Ascending aorta (tissue), 2 donors: ENCODE results near the gene ESPN. TPM values are rescaled to one million over a fixed set of nuclear protein-coding genes. Genes with fewer than 3 reads are reported as not detected.

Source experiments
- DNase-seq, 2 donors: peaks; one replicate each; pipeline ENCODE4 v3.0.0-alpha.2; 2019; ENCODE audit warnings: low spot score in 2 of 2
- H3K27ac ChIP-seq, 2 donors: fragments of 200-600 bp; sonication (generic); one replicate each; pipeline ENCODE4 v1.5.1; 2016 to 2017; ENCODE audit warnings: mild to moderate bottlenecking in 1 of 2
- H3K27me3 ChIP-seq: fragments of 200-600 bp; sonication (generic); one replicate; pipeline ENCODE4 v1.5.1; 2017
- H3K36me3 ChIP-seq, 2 donors: fragments of 200-600 bp; sonication (generic); one replicate each; pipeline ENCODE4 v1.5.1; 2016
- H3K4me1 ChIP-seq, 2 donors: fragments of 200-600 bp; sonication (generic); one replicate each; pipeline ENCODE4 v1.5.1; 2016 to 2017; ENCODE audit warnings: mild to moderate bottlenecking in 1 of 2
- H3K4me3 ChIP-seq, 2 donors: fragments of 200-600 bp; sonication (generic); one replicate each; pipeline ENCODE4 v1.5.1; 2016 to 2017; ENCODE audit warnings: mild to moderate bottlenecking in 1 of 2
- H3K9me3 ChIP-seq, 2 donors: fragments of 200-600 bp; sonication (generic); one replicate each; pipeline ENCODE4 v1.5.1; 2016
- CTCF ChIP-seq, 3 experiments: fragments of 200-600 bp in 2 of 3; fragments of 450-650 bp in 1 of 3; sonication (generic) in 2 of 3; IDR thresholded peaks; one replicate each; pipeline ENCODE4 v1.5.1; 2016 to 2019; ENCODE audit warnings: antibody characterized with exemption in 3 of 3, mild to moderate bottlenecking in 1 of 3, moderate library complexity in 1 of 3
- intact Hi-C: fragments of 100-400 bp; cut with DNase I; formaldehyde crosslinking; loops from one replicate; pipeline ENCODE4 v1.15.1; 2023
- total RNA-seq: library from RNA; depleted of rRNA; stranded (reverse); fragments of >200 nt; gene quantifications from one replicate; pipeline ENCODE4 v1.1.0, GENCODE V29; 2016

Gene ESPN
- total RNA-seq, 1 donor from 2014 or later = 2.2 TPM

DNA sequence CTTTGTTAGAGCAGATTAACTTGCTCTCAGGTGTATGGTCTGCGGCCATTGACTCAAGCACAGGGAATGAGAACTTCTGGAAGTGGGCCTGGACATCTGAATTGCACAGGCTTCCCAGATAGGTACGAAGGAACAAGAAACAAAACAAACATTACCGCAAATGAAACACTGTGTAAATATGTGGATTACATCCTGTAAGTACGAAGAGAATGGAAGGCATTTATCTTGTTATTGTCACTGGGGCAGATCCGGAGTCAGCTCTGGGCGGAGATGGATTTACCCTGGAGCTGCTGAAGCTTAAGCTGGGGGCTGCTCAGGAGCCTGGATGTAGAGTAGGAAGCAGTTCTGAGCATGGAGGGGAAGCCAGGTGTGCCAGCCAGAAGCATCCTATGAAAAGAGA is 11.7 kb upstream of the ESPN start:
- no peak overlapping the region for H3K27ac ChIP-seq
- H3K4me1 ChIP-seq = no peaks in the 10 kb centered on the region
- intact Hi-C loops = no loop called here

DNA sequence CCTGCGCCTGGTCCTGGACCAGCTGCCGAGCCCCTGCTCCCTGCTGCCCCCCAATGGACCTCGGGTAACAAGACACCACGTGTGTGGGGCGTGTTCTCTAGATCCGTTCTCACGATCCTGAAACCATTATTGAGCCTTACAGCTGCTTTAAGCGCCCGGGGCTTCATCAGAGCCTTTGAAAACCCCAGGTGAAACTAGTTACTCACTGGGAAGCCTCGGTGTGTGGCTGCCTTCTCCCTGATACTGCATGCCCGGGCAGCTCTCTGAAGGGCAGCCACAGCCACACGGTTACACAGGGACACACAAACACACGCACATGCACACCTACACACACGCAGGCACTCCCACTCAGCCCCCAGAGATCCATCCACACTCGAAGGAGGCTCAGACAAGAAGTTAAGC is 10.1 kb upstream of the ESPN start:
- intact Hi-C loops = no loop called here

More for the DNA sequence above, 11.7 kb upstream of the ESPN start:
- no peak for DNase-seq
- Histone ChIP-seq H3K9me3 (no peaks in the 10 kb centered on the region), H3K27me3 (peaks cover 15% of the 10 kb centered on the region), H3K36me3 (no peaks in the 10 kb centered on the region), H3K4me3 (no peak overlapping the region)
- TF ChIP-seq CTCF (IDR thresholded peaks at IDR 0.05) = no peak

DNA sequence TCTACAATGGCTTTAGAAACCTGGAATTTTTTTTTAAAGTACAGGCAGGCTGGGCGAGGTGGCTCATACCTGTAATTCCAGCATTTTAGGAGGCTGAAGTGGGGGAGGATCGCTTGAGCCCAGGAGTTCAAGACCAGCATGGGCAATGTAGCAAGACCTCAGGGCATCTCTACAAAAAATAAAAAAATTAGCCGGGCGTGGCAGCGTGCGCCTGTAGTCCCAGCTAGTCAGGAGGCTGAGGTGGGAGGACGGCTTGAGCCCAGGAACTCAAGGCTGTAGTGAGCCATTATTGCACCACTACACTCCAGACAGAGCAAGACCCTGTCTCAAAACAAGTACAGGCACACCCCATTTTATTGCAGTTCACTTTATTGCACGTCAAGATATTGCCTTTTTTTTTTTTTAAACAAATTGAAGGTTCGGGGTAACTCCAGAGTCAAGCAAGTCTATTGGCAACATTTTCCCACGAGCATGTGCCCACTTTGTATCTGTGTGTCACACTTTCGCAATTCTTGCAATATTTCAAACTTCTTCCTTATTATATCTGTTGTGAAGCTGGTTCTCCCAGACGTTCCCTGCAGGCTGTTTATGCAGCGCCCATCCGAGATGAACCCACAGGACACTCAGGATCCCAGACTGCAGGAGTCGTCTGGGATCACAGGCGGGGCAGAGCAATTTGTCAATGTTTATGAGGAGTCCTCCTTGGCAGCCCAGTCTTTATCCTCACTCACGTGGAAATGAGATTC is 9.5 kb upstream of the ESPN start:
- Histone ChIP-seq H3K4me3 (no peak overlapping the region), H3K27ac (no peak overlapping the region), H3K4me1 (peaks cover 2 to 3% of the 10 kb centered on the region in 2 donors), H3K9me3 (no peaks in the 10 kb centered on the region), H3K36me3 (no peaks in the 10 kb centered on the region), H3K27me3 (peaks cover 33% of the 10 kb centered on the region)
- no peak for DNase-seq
- TF ChIP-seq CTCF (IDR thresholded peaks at IDR 0.05) = no peak
- intact Hi-C loops = no loop called here

More for the DNA sequence above, 10.1 kb upstream of the ESPN start:
- Histone ChIP-seq H3K9me3 (no peaks in the 10 kb centered on the region), H3K27me3 (peaks cover 27% of the 10 kb centered on the region), H3K27ac (no peak overlapping the region), H3K36me3 (no peaks in the 10 kb centered on the region), H3K4me1 (no peaks in the 10 kb centered on the region), H3K4me3 (no peak overlapping the region)
- DNase-seq = no peak
- no peak for TF ChIP-seq CTCF (IDR thresholded peaks at IDR 0.05)

DNA sequence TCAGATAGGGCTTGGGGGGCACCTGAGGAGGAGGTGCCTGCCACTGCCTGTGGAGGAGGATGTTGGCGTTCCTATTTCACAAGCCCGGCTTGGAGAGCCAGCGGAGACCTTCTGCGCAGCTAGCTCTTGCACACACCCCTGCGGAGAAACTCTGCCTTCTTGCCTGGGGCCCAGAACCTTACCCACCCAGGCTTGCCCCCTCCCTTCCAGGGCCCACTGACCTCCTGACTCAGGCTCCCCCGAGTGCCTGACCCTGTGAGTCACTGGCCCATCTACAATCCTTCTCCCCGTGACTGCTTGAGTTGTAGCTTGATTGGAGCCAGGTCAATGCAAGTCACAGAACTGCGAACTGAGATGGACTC is 8.3 kb upstream of the ESPN start:
- H3K27ac ChIP-seq = no peak overlapping the region
- no peak for TF ChIP-seq CTCF (IDR thresholded peaks at IDR 0.05)
- no peaks in the 10 kb centered on the region for H3K36me3 ChIP-seq
- intact Hi-C loops = no loop called here
- H3K27me3 ChIP-seq = peaks cover 40% of the 10 kb centered on the region
- H3K4me3 ChIP-seq = no peak overlapping the region
- no peaks in the 10 kb centered on the region for H3K9me3 ChIP-seq
- H3K4me1 ChIP-seq = peaks cover 6 to 7% of the 10 kb centered on the region in 2 donors
- DNase-seq = no peak

GRCh38 chr1:6416906-6417305 is 7.7 kb upstream of the ESPN start:
- Histone ChIP-seq H3K9me3 (no peaks in the 10 kb centered on the region), H3K36me3 (no peaks in the 10 kb centered on the region), H3K27ac (no peak overlapping the region), H3K4me3 (no peak overlapping the region), H3K27me3 (peaks cover 40% of the 10 kb centered on the region), H3K4me1 (peaks cover 6 to 7% of the 10 kb centered on the region in 2 donors)
- DNase-seq = no peak
- intact Hi-C loops = no loop called here
- no peak for TF ChIP-seq CTCF (IDR thresholded peaks at IDR 0.05)
